Glutamatergic neuron (in vitro differentiated cells): ENCODE results near the gene SYNC. TPM values are rescaled to one million over a fixed set of nuclear protein-coding genes. Genes with fewer than 3 reads are reported as not detected.
A peak's percentile ranks its signal among the peaks of the same experiment; 100 is the strongest.
"Not testable (repeated sequence)": the region's sequence is repeated elsewhere in the genome, so short reads cannot be mapped to it uniquely, and the experiment has no call there.

Source experiments
- DNase-seq: peaks from one replicate; pipeline ENCODE4 v3.0.0; 2022
- H3K27ac Mint-ChIP-seq: one replicate; pipeline ENCODE4 v1.8.0; 2020; ENCODE audit warnings: mild to moderate bottlenecking, mixed read lengths, inconsistent platforms; ENCODE audit not compliant: unreplicated experiment
- H3K27me3 Mint-ChIP-seq: one replicate; pipeline ENCODE4 v1.8.0; 2020; ENCODE audit warnings: mild to moderate bottlenecking, moderate library complexity, mixed read lengths, inconsistent platforms; ENCODE audit not compliant: unreplicated experiment
- H3K36me3 Mint-ChIP-seq: one replicate; pipeline ENCODE4 v1.8.0; 2020; ENCODE audit warnings: mild to moderate bottlenecking, mixed read lengths, inconsistent platforms; ENCODE audit not compliant: unreplicated experiment
- H3K4me1 Mint-ChIP-seq: one replicate; pipeline ENCODE4 v1.8.0; 2020; ENCODE audit warnings: mild to moderate bottlenecking, low read depth, mixed read lengths, inconsistent platforms; ENCODE audit not compliant: unreplicated experiment
- H3K4me3 Mint-ChIP-seq: one replicate; pipeline ENCODE4 v1.8.0; 2020; ENCODE audit warnings: mild to moderate bottlenecking, mixed read lengths, inconsistent platforms; ENCODE audit not compliant: unreplicated experiment
- H3K9me3 Mint-ChIP-seq: one replicate; pipeline ENCODE4 v1.8.0; 2020; ENCODE audit warnings: mild to moderate bottlenecking, moderate library complexity, mixed read lengths, inconsistent platforms; ENCODE audit not compliant: unreplicated experiment
- total RNA-seq: library from RNA; stranded (reverse); fragmentation: NEBNext Ultra II Directional; extraction: Animal tissue kit (Norgen Biotek cat#: 25700); gene quantifications from one replicate; pipeline ENCODE4 v1.2.1, GENCODE V29; 2021; ENCODE audit not compliant: unreplicated experiment
- TF ChIP-seq, protein P1 (sequence below): fragments of 200-600 bp; sonication (generic); IDR thresholded peaks from one replicate; pipeline ENCODE4 v1.5.0; 2021; ENCODE audit not compliant: partially characterized antibody, unreplicated experiment

SYNC gene
- total RNA-seq, 1 donor from 2014 or later = 1.1 TPM

DNA sequence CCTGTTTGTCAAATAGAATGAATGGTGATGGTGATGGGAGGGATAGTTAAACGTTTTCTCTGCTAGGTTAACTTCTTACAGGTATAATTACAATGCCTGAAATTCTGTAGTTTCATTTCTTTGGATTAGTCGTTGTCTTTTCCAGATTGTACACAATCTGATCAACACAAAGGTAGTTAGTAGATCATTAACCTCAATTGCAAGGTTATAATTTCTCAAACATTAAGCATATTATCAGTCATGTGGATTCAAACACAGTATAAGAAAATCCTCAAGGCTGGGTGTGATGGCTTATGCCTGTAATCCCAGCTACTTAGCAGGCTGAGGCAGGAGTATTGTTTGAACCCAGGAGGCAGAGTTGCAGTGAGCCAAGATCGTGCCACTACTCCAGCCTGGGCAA is 20.6 kb downstream of the SYNC start:
- H3K36me3 Mint-ChIP-seq = no peaks in the 10 kb centered on the region
- TF ChIP-seq, protein P1, sequence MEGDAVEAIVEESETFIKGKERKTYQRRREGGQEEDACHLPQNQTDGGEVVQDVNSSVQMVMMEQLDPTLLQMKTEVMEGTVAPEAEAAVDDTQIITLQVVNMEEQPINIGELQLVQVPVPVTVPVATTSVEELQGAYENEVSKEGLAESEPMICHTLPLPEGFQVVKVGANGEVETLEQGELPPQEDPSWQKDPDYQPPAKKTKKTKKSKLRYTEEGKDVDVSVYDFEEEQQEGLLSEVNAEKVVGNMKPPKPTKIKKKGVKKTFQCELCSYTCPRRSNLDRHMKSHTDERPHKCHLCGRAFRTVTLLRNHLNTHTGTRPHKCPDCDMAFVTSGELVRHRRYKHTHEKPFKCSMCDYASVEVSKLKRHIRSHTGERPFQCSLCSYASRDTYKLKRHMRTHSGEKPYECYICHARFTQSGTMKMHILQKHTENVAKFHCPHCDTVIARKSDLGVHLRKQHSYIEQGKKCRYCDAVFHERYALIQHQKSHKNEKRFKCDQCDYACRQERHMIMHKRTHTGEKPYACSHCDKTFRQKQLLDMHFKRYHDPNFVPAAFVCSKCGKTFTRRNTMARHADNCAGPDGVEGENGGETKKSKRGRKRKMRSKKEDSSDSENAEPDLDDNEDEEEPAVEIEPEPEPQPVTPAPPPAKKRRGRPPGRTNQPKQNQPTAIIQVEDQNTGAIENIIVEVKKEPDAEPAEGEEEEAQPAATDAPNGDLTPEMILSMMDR = no peak

DNA sequence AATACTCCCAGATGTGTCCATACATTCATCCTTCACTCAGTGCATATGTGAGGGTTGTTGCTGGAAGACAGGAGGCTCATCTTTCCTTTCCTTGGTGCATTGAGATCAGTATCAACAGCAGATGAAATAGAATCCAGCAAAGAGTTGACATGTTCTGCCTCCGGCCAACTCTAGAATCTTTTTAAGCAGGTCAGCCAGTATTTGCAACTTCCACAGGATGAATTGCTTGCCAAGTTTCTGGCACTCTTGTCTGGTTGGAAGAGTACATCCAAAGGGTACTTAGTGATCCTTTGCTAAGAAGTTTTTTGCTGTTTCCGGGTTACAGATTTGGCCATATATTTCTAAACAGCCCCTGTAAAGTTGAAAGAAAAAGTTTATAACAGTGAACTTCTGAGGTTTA is 21.1 kb downstream of the SYNC start:
- H3K27ac Mint-ChIP-seq = peak overlapping the region; percentile 8
- no peak for DNase-seq
- H3K4me3 Mint-ChIP-seq = no peak overlapping the region
- H3K36me3 Mint-ChIP-seq = no peaks in the 10 kb centered on the region
- TF ChIP-seq, protein P1 = no peak
- H3K4me1 Mint-ChIP-seq = no peaks in the 10 kb centered on the region
- H3K27me3 Mint-ChIP-seq = peaks cover 1% of the 10 kb centered on the region
- no peaks in the 10 kb centered on the region for H3K9me3 Mint-ChIP-seq

More for the DNA sequence above, 20.6 kb downstream of the SYNC start:
- no peak overlapping the region for H3K4me3 Mint-ChIP-seq
- H3K27ac Mint-ChIP-seq = peak overlapping the region; percentile 8
- peaks cover 1% of the 10 kb centered on the region for H3K27me3 Mint-ChIP-seq
- H3K9me3 Mint-ChIP-seq = no peaks in the 10 kb centered on the region
- no peak for DNase-seq
- H3K4me1 Mint-ChIP-seq = no peaks in the 10 kb centered on the region

DNA sequence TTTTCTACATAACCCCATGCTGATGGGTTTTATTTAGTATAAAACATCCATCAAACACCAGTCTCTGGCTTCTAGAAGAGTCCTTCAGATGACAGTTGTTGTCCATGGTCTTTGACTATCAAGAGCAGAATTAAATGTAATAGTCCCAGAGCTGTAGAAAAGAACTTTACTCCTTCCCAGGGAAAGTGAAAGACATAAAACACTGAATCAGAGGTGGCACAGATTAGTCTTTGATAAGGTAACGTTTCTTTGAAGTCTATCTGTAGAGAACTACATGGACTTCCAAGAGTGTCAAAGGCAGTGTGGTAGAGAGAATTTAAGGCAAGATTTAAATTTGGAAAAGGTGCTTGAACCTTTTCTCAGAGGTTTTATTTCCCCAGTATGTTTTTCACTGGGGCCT is 21.9 kb downstream of the SYNC start:
- no peak overlapping the region for H3K27ac Mint-ChIP-seq
- TF ChIP-seq, protein P1 = no peak
- no peaks in the 10 kb centered on the region for H3K36me3 Mint-ChIP-seq

DNA sequence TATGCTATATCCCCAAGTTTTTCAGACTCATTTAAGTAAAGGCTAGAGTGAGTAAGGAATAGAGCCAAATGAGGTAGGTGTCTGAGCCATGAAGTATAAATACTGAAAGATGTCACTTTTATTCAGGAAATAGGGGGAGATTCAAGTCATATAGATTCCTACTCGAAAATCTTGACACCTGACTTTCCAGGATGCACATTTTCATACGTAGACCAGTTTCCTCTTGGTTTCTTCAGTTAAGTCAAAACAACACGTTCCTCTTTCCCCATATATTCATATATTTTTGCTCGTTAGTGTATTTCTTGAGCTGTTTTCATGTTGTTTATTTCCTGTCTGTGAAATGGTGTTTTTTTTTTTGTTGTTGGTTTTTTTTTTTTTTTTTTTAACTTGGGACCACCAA is 22.6 kb downstream of the SYNC start:
- H3K36me3 Mint-ChIP-seq, H3K27me3 Mint-ChIP-seq, H3K4me1 Mint-ChIP-seq, H3K27ac Mint-ChIP-seq, H3K9me3 Mint-ChIP-seq, DNase-seq, H3K4me3 Mint-ChIP-seq: not testable (repeated sequence)

More for the DNA sequence above, 21.9 kb downstream of the SYNC start:
- DNase-seq = no peak
- no peaks in the 10 kb centered on the region for H3K27me3 Mint-ChIP-seq
- no peaks in the 10 kb centered on the region for H3K4me1 Mint-ChIP-seq
- no peaks in the 10 kb centered on the region for H3K9me3 Mint-ChIP-seq
- H3K4me3 Mint-ChIP-seq = no peak overlapping the region

DNA sequence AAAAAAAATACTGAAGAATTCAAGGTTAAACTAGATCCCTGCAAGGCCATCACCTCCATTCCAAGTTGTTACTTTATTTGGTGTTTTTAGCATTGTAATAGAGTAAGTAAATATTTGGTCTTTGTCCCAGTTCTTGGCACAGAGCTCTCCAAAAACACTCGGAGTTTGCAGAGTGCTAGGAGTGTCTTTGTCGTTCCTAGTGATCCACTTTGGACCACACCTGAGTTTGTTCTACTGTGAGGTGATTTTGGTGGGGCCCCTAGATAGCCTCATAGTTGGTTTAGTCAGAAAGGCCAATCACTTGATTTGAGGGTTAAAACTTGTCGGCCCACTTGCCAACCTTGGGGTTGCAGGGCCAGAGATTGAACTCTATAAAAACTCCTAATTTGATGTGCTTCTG is 25.6 kb downstream of the SYNC start:
- TF ChIP-seq, protein P1 = no peak
- H3K27ac Mint-ChIP-seq = no peak overlapping the region
- H3K36me3 Mint-ChIP-seq = no peaks in the 10 kb centered on the region
- no peaks in the 10 kb centered on the region for H3K4me1 Mint-ChIP-seq
- H3K27me3 Mint-ChIP-seq = no peaks in the 10 kb centered on the region
- DNase-seq = no peak
- H3K9me3 Mint-ChIP-seq = no peaks in the 10 kb centered on the region
- H3K4me3 Mint-ChIP-seq = no peak overlapping the region

DNA sequence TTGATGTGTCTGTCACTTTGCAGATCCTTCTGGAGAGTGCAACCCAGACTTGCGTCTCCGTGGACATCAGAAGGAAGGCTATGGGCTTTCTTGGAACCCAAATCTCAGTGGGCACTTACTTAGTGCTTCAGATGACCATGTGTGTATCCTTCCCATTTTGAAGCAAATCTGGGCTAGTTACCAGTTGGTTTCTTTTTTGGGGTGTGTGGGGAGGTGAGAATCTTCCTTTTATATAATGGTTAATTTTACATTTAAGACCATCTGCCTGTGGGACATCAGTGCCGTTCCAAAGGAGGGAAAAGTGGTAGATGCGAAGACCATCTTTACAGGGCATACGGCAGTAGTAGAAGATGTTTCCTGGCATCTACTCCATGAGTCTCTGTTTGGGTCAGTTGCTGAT is 33.9 kb downstream of the SYNC start:
- not testable (repeated sequence) for H3K4me3 Mint-ChIP-seq, H3K36me3 Mint-ChIP-seq, H3K27ac Mint-ChIP-seq, H3K4me1 Mint-ChIP-seq, H3K27me3 Mint-ChIP-seq, H3K9me3 Mint-ChIP-seq, DNase-seq
